K562 (cell line): ENCODE measurements around the gene MAML1. TPM values are rescaled to one million over a fixed set of nuclear protein-coding genes. Genes with fewer than 3 reads are reported as not detected.

Experiments used
- ARNT ChIP-seq, 2 experiments: fragments of 450-650 bp; IDR thresholded peaks; 2 replicates each; pipeline ENCODE4 v1.6.1; 2016; ENCODE audit warnings: mild to moderate bottlenecking in 1 of 2
- EP300 ChIP-seq: IDR thresholded peaks from 2 replicates; pipeline ENCODE4 v1.6.1; 2012; ENCODE audit warnings: low read length, improper control_type of control experiment
- ETV5 ChIP-seq: sonication (generic); formaldehyde crosslinking; IDR thresholded peaks from 2 replicates; pipeline ENCODE4 v1.4.0; 2020; ENCODE audit warnings: low read depth, mild to moderate bottlenecking, missing genetic modification reagents
- GATA2 ChIP-seq: sonication (generic); formaldehyde crosslinking; IDR thresholded peaks from 2 replicates; pipeline ENCODE4 v1.4.0; 2020; ENCODE audit warnings: mild to moderate bottlenecking, missing genetic modification reagents
- GTF2F1 ChIP-seq: IDR thresholded peaks from 2 replicates; pipeline ENCODE4 v1.6.1; 2011; ENCODE audit warnings: low read depth, low read length, improper control_type of control experiment
- HDAC8 ChIP-seq: fragments of 450-650 bp; IDR thresholded peaks from 2 replicates; pipeline ENCODE4 v1.6.1; 2016; ENCODE audit warnings: mild to moderate bottlenecking, missing genetic modification characterization, moderate library complexity, missing compliant biosample characterization
- HES1 ChIP-seq: fragments of 450-650 bp; IDR thresholded peaks from 2 replicates; pipeline ENCODE4 v1.6.1; 2016; ENCODE audit warnings: low read depth, mild to moderate bottlenecking, moderate library complexity
- HLTF ChIP-seq: fragments of 450-650 bp; IDR thresholded peaks from 2 replicates; pipeline ENCODE4 v1.6.1; 2016
- KDM4B ChIP-seq, 2 experiments: fragments of 450-650 bp in 1 of 2; sonication (generic) in 1 of 2; IDR thresholded peaks; 2 replicates each; pipeline ENCODE4 v1.6.1; 2016 to 2017; ENCODE audit warnings: borderline replicate concordance in 2 of 2, antibody characterized with exemption in 1 of 2, low read depth in 1 of 2, mild to moderate bottlenecking in 1 of 2
- KDM5B ChIP-seq: fragments of 200-600 bp; sonication (generic); IDR thresholded peaks from 2 replicates; pipeline ENCODE4 v1.6.1; 2012; ENCODE audit warnings: low read depth, mild to moderate bottlenecking, moderate library complexity, low read length, control low read depth, inconsistent platforms; ENCODE audit not compliant: insufficient replicate concordance
- MAFK ChIP-seq: IDR thresholded peaks from 2 replicates; pipeline ENCODE4 v1.6.1; 2011; ENCODE audit warnings: low read length, improper control_type of control experiment
- NR1H2 ChIP-seq: sonication (generic); formaldehyde crosslinking; IDR thresholded peaks from 2 replicates; pipeline ENCODE4 v1.4.0; 2020; ENCODE audit warnings: mild to moderate bottlenecking, missing genetic modification reagents
- PATZ1 ChIP-seq: fragments of 250-450 bp; sonication (Bioruptor Pico); IDR thresholded peaks from 2 replicates; pipeline ENCODE4 v1.5.0; 2020; ENCODE audit warnings: mild to moderate bottlenecking, borderline replicate concordance
- PHTF2 ChIP-seq: fragments of 250-450 bp; sonication (Bioruptor Pico); IDR thresholded peaks from 2 replicates; pipeline ENCODE4 v1.5.0; 2021; ENCODE audit warnings: mild to moderate bottlenecking
- PRDM10 ChIP-seq: fragments of 450-650 bp; IDR thresholded peaks from 2 replicates; pipeline ENCODE4 v1.6.1; 2018; ENCODE audit not compliant: partially characterized antibody
- RB1 ChIP-seq: fragments of 450-650 bp; IDR thresholded peaks from 2 replicates; pipeline ENCODE4 v1.6.1; 2017; ENCODE audit warnings: low read depth, mild to moderate bottlenecking
- RBM34 ChIP-seq: fragments of 200-400 bp; formaldehyde crosslinking; IDR thresholded peaks from 2 replicates; pipeline ENCODE4 v1.6.1; 2018; ENCODE audit warnings: low read length, borderline replicate concordance; ENCODE audit not compliant: insufficient read depth
- SRSF9 ChIP-seq: fragments of 200-400 bp; formaldehyde crosslinking; IDR thresholded peaks from 2 replicates; pipeline ENCODE4 v1.6.1; 2017; ENCODE audit warnings: low read depth, low read length, borderline replicate concordance
- ZNF395 ChIP-seq: fragments of 200-800 bp; sonication (Bioruptor generic); IDR thresholded peaks from 2 replicates; pipeline ENCODE4 v1.6.1; 2017; ENCODE audit warnings: missing genetic modification characterization, missing compliant biosample characterization
- ZNF431 ChIP-seq: sonication (generic); formaldehyde crosslinking; IDR thresholded peaks from 2 replicates; pipeline ENCODE4 v1.8.0; 2022; ENCODE audit warnings: mild to moderate bottlenecking, missing genetic modification reagents
- ZNF561 ChIP-seq: fragments of 450-650 bp; formaldehyde crosslinking; conservative IDR thresholded peaks from 2 replicates; pipeline ENCODE4 v1.4.0; 2020; ENCODE audit warnings: mild to moderate bottlenecking, moderate library complexity
- polyA plus RNA-seq, 8 experiments: library from polyadenylated mRNA; depleted of rRNA in 4 of 8; stranded (reverse) in 5 of 8; unstranded in 3 of 8; fragments of >200 nt; fragmentation: Nextera tagmentation in 2 of 8; fragmentation: Illumina TruSeq in 1 of 8; extraction: Ambion mirVana in 2 of 8; extraction: Trizol in 1 of 8; gene quantifications; 2 replicates each; pipeline versions ENCODE4 v1.2.1 to v1.2.3, GENCODE V29; 2011 to 2014; ENCODE audit warnings: inconsistent platforms in 1 of 8, missing spikeins in 1 of 8
- total RNA-seq, 7 experiments: library from RNA; depleted of rRNA in 6 of 7; stranded (reverse); fragments of >200 nt in 6 of 7; fragmentation: Illumina TruSeq in 2 of 7; extraction: Trizol in 2 of 7; gene quantifications; 2 replicates each; pipeline versions ENCODE4 v1.2.1 to v1.2.3, GENCODE V29; 2011 to 2021; ENCODE audit warnings: low replicate concordance in 1 of 7

Gene MAML1
- total and polyA plus RNA-seq, 9 of the 15 experiments (the other 6 are each of a cell fraction or from before 2014, with no cell fraction given), result 0.32 to 18.4 (median 7.0) TPM

DNA sequence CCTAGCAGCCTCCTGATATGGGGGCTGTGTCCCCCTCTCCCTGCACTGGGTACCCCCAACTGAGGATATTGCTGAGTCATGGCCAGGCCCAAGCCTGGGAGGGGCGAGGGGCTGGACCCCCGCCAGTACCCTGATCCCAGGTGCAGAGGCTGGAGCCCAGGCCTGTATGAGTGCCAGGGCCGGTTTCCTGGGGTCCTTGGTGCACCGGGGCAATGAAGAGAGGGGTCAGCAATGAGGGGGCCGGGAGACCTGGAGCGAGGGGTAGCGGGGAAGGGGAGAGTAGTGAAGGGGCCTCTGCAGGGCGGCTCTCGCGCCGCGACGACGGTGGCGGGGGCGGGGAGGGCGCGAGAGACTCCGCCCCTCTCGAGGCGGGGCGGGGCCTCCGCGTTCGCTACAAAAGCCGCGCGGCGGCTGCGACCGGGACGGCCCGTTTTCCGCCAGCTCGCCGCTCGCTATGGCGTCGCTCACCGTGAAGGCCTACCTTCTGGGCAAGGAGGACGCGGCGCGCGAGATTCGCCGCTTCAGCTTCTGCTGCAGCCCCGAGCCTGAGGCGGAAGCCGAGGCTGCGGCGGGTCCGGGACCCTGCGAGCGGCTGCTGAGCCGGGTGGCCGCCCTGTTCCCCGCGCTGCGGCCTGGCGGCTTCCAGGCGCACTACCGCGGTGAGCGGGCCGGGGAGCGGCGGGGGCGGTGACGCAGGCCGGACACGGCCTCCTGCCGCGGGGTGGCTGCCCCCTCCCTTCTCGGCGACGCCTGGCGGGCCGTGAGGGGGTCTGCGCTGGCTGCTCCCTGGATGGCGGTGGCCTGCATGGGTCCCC is 88.1 kb downstream of the MAML1 start, which contains the start of gene SQSTM1 (continued):
- TF ChIP-seq PATZ1 (no peak), HLTF (no peak), KDM5B (peak; percentile 98), GTF2F1 (peak; percentile 79; the same call in 1 of the 2 replicates), NR1H2 (CRISPR knock-in tag) (0 out of 2 replicates have a peak, but pooled peaks have one; percentile 42), PRDM10 (no peak), RBM34 (no peak), SRSF9 (no peak), ZNF395 (no peak), ZNF431 (CRISPR knock-in tag) (no peak; the same call in none of the 2 replicates), RB1 (peak; percentile 97), EP300 (peak; percentile 41; the same call in 1 of the 2 replicates), KDM4B (IDR thresholded peaks at IDR 0.05; ENCODE audit: borderline replicate concordance in 2 of 2, low read depth in 1 of 2) (no peak; a peak in 1 of 4 replicates), GATA2 (CRISPR knock-in tag) (no peak), ARNT (IDR thresholded peaks at IDR 0.05) (no peak), PHTF2 (CRISPR knock-in tag) (no peak), HDAC8 (tag) (no peak), ZNF561 (CRISPR knock-in tag) (no peak), MAFK (peak; percentile 85), ETV5 (peak; percentile 87), HES1 (no peak)
